GM18499 (cell line): ENCODE measurements around the gene GPER1.
"Not testable (repeated sequence)": the region's sequence is repeated elsewhere in the genome, so short reads cannot be mapped to it uniquely, and the experiment has no call there.

Experiments used
- ATAC-seq: cut with Tn5 transposase; IDR thresholded peaks from one replicate; pipeline ENCODE4 v1.9.1; 2021; ENCODE audit warnings: moderate number of reproducible peaks; ENCODE audit not compliant: insufficient read depth, unreplicated experiment

GPER1 gene

GRCh38 chr7:1066242-1066588 lies 21.7 kb upstream of the GPER1 start:
- no peak for ATAC-seq

- no peak for ATAC-seq
Observed at GRCh38 chr7:1068013-1068412, 19.9 kb upstream of the GPER1 start.

GRCh38 chr7:1068619-1069018 lies 19.3 kb upstream of the GPER1 start:
- no peak for ATAC-seq

- ATAC-seq, result no peak
Observed at GRCh38 chr7:1070544-1071011, 17.3 kb upstream of the GPER1 start.

GRCh38 chr7:1071731-1072254 lies 16.1 kb upstream of the GPER1 start:
- no peak for ATAC-seq

GRCh38 chr7:1073142-1073977 lies 14.6 kb upstream of the GPER1 start:
- ATAC-seq, result no peak

- ATAC-seq, result not testable (repeated sequence)
Observed at GRCh38 chr7:1074018-1074417, 13.9 kb upstream of the GPER1 start.

GRCh38 chr7:1074593-1075431 lies 13.1 kb upstream of the GPER1 start:
- no peak for ATAC-seq

- no peak for ATAC-seq
Observed at GRCh38 chr7:1076184-1077072, 11.5 kb upstream of the GPER1 start.

GRCh38 chr7:1078519-1078918 lies 9.4 kb upstream of the GPER1 start:
- ATAC-seq, result no peak

- ATAC-seq, result no peak
Observed at GRCh38 chr7:1078985-1079384, 8.9 kb upstream of the GPER1 start.

- no peak for ATAC-seq
Observed at GRCh38 chr7:1079546-1079945, 8.4 kb upstream of the GPER1 start.

- no peak for ATAC-seq
Observed at GRCh38 chr7:1080252-1080920, 7.5 kb upstream of the GPER1 start.

GRCh38 chr7:1080921-1081255 lies 7.0 kb upstream of the GPER1 start:
- ATAC-seq, result no peak

- no peak for ATAC-seq
Observed at GRCh38 chr7:1081336-1081735, 6.6 kb upstream of the GPER1 start.

- no peak for ATAC-seq
Observed at GRCh38 chr7:1081931-1082401, 5.9 kb upstream of the GPER1 start.

- no peak for ATAC-seq
Observed at GRCh38 chr7:1083729-1084657, 3.9 kb upstream of the GPER1 start.

- no peak for ATAC-seq
Observed at GRCh38 chr7:1085266-1085665, 2.6 kb upstream of the GPER1 start.
